NCI-H524 (cell line): ENCODE measurements around the gene C16orf95.

Experiments used
- DNase-seq, 2 experiments: peaks; one replicate each; lab custom pipeline; 2025; lab: John Stamatoyannopoulos, UW

C16orf95 gene

GRCh38 chr16:87332150-87332549 lies 15.0 kb upstream of the C16orf95 start:
- DNase-seq: no peak

DNA sequence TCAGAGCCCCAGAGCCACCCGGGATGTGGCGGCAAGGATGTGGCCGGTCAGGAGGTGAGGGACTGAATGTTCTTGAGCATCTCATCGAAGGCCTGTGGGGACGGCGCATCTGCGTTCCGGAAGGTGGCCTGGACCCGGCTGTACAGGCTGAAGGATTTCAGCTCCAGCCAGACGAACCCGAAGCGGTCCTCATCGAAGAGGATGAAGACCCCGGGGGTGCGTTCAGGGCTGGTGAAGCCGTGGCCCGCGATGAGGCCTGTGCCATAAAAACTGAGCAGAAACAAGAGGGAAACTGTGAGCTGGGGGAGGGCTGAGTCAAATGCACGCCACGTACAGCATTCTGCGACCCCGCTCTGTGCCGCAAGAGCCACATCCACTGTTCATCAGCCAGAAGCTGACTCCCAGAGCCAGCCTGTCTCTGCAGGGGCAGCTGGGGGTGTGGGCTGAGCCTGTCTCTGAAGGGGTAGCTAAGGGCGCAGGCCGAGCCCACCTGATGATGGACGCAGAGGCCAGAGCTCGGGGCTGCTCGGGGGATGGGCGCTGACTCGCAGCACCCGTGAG lies 14.1 kb upstream of the C16orf95 start:
- no peak for DNase-seq

- DNase-seq: no peak
Measured at GRCh38 chr16:87330646-87331045, 13.5 kb upstream of the C16orf95 start.

DNA sequence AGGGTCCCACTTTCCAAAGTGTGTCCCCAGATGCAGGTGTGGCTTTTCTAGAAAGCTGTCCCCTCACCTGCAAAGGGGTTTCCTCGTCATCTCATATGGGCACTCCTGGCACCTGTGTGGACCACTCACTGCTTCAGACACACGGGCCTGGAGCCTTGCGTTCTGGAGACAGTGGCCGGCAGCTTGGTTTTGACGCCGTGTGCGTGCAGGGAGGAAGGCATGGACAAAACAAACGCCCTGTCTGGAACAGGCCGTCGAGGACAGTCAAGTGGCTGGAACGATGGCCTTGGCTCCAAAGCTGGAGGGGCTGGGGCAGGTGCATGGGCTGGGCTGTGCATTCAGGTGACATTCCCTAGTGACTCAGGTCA lies 13.0 kb upstream of the C16orf95 start:
- no peak for DNase-seq

- DNase-seq: no peak
Measured at GRCh38 chr16:87329436-87330256, 12.5 kb upstream of the C16orf95 start.

DNA sequence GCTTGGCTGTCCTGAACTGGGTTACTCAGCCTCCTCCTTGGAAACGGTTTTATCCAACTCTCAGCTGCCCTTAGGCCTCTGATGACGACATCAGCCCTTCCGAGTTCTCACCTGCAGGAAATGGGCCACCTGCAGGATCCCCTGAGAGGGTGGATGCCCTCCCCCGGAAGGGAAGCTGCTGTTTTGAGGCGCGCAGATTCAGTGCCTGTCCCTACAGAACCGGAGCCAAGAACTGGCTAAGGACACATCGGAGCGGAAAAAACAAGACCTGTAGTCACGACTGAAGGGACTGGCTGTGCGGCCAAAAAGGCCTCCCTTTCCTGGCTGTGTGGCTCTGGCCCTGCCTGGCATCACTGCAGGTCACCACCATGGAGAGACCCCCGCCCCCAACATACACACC lies 11.7 kb upstream of the C16orf95 start:
- no peak for DNase-seq

- DNase-seq: no peak
Measured at GRCh38 chr16:87327798-87328495, 10.8 kb upstream of the C16orf95 start.

DNA sequence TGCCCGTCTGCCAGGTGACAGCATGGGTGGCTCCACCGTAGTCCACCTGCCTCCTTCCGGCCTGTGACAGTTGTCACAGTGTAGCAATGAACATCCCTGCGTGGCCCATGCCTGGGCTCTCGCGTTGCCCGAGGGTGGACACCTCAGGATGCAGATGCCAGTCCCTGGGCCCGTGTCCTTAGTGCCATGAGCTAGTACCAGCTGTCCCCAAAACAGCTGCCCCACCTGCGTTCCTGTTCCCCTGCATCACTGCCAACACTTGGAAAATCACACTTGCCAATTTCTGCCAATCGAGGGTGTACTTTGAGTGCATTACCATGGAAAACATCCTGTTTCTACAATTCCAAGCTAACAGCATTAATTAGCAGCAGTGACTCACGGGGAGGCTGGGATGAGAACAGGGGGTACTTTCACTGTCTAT lies 9.0 kb upstream of the C16orf95 start:
- no peak for DNase-seq

DNA sequence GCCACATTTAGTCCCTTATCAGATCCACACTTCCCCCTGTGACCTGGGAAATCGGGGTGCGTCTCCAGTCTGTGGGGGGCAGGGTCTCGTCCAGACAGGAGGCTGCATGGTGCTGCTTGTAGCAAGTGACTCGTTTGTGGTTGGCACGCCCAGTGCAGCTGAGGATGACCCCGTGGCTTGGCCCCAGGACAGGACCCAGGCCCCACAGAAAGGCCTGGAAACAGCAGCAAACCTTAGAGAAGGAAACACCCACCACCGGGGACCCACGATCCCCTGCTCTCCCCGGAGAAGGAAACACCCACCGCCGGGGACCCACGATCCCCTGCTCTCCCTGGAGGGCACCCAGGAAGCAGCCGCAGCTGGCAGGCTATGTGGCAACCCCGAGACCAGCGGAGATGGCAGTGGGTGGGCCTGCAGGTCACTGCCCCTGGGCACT lies 8.2 kb upstream of the C16orf95 start:
- DNase-seq: no peak

DNA sequence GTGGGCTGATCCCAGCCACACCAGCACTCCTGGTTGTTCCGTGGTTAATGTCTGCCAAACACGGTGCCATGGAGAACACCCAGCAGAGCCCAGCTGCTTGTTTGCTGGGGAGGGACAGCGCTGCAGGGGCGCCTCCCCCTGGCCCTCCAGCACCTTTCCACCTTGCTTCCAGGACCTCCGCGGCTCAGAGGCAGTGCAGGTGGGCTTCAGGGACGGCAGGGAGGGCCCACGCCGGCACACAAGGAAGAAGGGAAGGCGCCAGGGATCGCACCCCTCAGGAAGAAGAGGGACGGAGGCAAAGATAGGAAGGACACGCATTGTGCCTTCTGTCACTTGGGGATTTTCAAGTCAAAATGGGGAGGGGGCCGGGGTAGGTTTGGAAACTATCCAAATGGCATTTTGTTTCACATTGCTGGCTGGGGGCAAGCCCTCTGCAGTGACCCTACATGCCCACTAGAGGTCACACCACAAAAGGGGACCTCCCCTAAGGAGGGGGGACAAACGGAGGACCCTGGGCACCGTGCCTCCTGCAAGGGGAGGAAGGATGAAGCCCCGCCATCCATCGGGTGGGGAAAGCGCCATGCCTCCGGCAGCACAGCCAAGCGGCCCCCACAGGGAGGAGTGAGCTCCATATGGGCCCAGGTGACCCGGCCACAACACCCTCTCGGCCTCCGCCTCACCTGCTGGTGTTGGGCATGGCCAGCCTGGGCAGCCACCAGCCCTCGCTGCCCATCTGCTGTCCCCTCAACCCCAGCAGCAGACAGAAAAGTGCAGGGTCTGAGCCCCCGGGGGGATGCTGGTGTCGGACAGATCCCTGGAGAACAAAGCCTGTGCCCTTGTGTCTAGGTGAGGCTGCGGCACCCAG lies 7.5 kb upstream of the C16orf95 start:
- peak; percentile 69 to 88 for DNase-seq

DNA sequence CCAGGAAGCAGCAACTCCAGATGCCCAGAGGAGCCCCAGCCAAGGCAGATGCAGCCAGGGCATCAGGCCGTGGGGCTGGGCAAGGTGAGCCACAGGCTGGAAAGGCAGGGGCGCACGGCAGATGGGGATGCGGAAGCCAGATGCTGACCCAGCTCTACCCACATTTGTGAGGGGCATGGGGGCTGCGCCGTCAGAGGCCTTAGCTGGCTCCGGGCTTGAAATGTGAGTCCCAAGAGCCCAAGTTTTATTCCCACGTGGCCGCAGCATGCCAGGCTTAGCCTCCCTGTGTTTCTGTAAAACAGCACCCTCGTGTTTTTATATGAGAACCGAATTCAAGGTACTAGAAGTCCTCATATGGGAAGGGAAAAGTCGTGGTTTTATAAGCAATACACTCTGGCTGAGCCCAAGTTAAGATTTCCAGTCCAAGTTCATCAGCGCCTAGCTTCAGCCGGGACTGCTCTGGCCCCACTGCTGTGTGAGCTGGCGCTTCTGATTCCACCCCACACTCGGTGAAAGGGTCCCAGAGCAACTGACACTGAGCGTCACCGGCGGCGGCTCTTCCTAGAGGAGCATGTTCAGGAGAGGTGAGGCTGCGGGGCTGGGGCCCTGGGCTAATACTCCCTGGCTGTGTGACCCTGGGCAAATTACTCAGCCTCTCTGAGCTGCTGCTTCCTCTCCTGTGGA lies 6.7 kb upstream of the C16orf95 start:
- DNase-seq: peak; percentile 72 to 88

- DNase-seq: peak in 1 of 2 experiments; percentile 41
Measured at GRCh38 chr16:87322833-87323726, 5.9 kb upstream of the C16orf95 start.

DNA sequence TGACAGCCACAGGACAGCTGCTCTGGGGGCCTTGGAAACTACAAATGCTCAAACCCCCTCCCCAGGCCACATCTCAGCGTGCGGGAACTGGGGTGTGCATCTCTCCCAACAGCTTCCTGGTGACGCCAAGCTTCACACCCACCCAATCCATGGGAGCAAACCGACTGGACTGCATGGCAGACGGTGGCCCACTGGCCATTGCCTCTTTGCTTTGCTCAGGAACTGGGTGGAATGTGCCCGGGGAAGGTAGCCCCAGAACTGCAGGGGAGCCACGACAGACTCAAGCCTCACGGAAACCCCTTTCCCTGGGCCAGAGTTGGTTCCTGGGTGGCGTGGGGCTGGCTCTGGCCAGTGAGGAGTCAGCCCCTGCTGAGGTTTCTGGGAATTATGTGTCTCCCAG lies 5.2 kb upstream of the C16orf95 start:
- DNase-seq: no peak

- DNase-seq: peak; percentile 60 to 76
Measured at GRCh38 chr16:87321336-87322107, 4.3 kb upstream of the C16orf95 start.

- DNase-seq: no peak
Measured at GRCh38 chr16:87320510-87321227, 3.5 kb upstream of the C16orf95 start.

DNA sequence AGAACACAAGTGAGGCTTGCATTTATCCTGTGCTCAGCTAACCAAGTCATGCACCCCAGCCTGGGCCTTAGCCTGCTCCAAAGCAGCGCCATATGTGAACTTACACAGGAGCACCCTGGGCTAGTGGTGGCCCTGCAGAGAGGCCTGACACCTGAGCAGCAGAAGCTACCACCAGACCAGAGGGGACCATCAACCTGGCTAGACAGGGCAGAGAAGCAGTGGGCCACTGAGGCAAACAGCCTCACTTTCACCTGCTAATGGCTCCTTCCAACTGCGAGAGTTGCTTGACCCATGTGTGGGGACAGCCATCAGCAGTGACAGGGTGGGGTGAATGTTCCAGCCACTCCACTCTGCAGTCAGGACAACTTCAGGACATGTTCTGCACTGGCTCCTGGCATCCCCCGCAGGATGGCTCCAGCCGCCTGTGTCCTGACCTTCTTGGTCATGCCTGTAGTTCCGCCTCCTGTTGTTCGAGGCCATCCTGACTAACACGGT lies 2.9 kb upstream of the C16orf95 start:
- no peak for DNase-seq

DNA sequence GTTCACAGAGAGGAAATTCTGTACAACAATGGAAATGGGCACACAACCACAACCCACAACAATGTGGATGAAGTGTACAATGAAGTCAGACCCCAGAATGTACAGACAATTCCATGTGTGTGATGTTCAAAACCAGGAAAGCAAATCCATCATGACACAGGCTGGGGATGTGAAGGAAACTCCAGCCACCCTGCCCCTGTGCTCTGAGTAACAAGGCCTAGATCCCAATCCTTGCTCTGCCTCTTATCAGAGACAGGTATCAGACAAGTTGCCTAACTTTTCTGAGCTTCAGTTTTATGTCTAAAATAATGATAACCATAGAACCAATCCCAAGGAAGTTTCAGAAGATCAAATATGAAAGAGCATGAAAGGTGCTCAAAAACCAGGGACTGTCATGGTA lies 1.8 kb upstream of the C16orf95 start:
- no peak for DNase-seq

DNA sequence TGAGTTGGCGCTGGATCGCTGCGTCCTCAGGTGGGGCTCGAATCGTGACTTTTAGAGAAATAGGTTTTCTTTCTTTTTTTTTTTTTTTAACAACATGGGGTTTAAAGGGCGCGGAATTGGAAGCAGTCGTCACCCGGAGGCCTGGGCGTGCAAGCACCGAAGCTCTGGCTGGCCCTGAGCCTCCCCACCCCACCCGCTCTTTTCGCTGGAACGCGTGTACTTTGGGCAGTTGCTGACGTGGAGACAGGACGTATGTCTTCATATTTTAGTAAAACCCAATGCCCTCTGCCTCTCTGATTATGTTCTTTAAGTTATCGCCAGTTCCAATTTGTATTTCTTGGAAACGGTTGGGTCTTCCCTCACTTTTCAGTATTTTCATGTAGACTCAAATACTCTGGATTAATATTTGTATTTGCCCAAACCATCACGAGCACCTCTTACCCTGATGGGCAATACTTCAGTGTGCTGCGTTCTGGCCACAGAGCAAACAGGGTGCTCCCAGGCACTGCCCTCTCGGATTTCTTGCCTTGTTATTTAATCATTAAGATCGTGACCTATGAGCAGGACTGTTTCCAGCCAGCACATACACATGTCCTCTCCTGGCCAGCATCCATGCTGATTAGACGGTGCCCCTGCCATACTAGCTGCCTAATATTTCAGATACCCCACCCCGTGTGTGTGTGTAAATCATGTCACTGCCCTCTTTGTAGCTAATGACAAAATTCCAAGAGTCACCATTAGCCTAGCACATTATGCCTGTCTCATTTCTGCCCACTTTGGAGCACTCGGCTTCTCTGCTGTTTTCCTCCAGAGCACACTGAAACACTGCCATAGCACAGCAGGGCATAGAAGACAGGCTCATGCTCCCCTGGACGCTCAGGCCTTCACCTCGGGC lies 805 bp upstream of the C16orf95 start:
- peak in 1 of 2 experiments; percentile 35 for DNase-seq
